Erythroblast (primary cell): Measurements from ENCODE around the gene AGO3.

Experiments
- GATA1 ChIP-seq: IDR thresholded peaks from 2 replicates; pipeline ENCODE4 v1.6.1; 2011; ENCODE audit warnings: low read depth, mild to moderate bottlenecking, control low read depth, low read length, moderate library complexity
- POLR2A ChIP-seq: IDR thresholded peaks from 2 replicates; pipeline ENCODE4 v1.6.1; 2011; ENCODE audit warnings: mild to moderate bottlenecking, low read length

- TF ChIP-seq POLR2A (no peak), GATA1 (no peak)
Measured at GRCh38 chr1:36091698-36092097, 160.8 kb downstream of the AGO3 start.
